ENCODE data around the gene MYLK2.

DNA sequence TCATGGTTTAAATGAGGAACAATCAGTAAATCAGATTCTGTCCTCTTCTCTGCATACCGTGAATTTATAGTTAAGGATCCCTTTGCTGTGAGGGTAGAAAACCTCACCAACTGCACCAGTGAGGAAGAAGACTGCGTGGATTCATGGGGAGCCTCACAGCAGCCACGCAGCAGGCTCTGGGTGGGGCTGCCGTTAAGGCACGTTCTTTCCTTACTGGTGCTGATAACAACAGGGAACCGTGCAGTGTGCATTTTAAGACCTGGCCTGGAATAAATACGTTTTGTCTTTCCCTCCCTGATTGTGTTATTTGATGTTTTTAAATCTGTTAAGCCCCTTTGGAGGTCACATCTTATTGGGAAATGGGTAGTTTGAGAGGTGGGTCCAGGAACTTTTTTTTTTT, 17.6 kb upstream of the MYLK2 start:
- TF ChIP-seq EP300 (IDR thresholded peaks at IDR 0.05; ENCODE audit: low read depth) (no peak), CTCF (IDR thresholded peaks at IDR 0.05) (no peak), POLR2AphosphoS5 (IDR thresholded peaks at IDR 0.05) (no peak), POLR2A (IDR thresholded peaks at IDR 0.05) (no peak)
